ENCODE measurements around the gene CLDN17. TPM values are rescaled to one million over a fixed set of nuclear protein-coding genes. Genes with fewer than 3 reads are reported as not detected.

The CLDN17 gene
- total RNA-seq (not detected), polyA plus RNA-seq (not detected)

- POLR2A ChIA-PET (ENCODE audit: partially characterized antibody), result no interaction called here
- no peak within 1 kb of the TSS for H3K4me3 ChIP-seq (ENCODE audit: low read length in 2 of 2)
- H3K4me1 ChIP-seq (ENCODE audit: insufficient read depth, low read length), result no peaks in the 10 kb centered on the region
- no peaks in the 10 kb centered on the region for H3K27me3 Mint-ChIP-seq
- H3K27me3 ChIP-seq (ENCODE audit: insufficient read depth, low read length), result no peaks in the 10 kb centered on the region
- DNase-seq, result no peak
- H3K9me3 Mint-ChIP-seq, result peaks cover 0 to 5% (median 2%) of the 10 kb centered on the region in 8 donors
- H3K27ac Mint-ChIP-seq, result no peak within 1 kb of the TSS
- no peak within 1 kb of the TSS for H3K4me3 Mint-ChIP-seq
- H3K9me3 ChIP-seq (ENCODE audit: control insufficient read depth in 1 of 2, low read length in 2 of 2), result no peaks in the 10 kb centered on the region
- no peaks in the 10 kb centered on the region for H3K36me3 ChIP-seq (ENCODE audit: insufficient read depth, low read length)
- no peaks in the 10 kb centered on the region for H3K36me3 Mint-ChIP-seq
- no peak within 1 kb of the TSS for H3K27ac ChIP-seq (ENCODE audit: low read depth, low read length)
- no peaks in the 10 kb centered on the region for H3K4me1 Mint-ChIP-seq
- intact Hi-C loops (cut with micrococcal nuclease), result no loop called here
- CTCF ChIA-PET (ENCODE audit: partially characterized antibody), result no interaction called here
Measured at GRCh38 chr21:30166705-30167104, at the start of gene CLDN17. CLDN17 (minus strand) TSS chr21:30166805; CDS start chr21:30166617, 188 bp downstream.

- no peak within 1 kb of the TSS for H3K27ac Mint-ChIP-seq
- DNase-seq, result no peak
- no peak within 1 kb of the TSS for H3K4me3 ChIP-seq (ENCODE audit: low read length in 2 of 2)
- H3K36me3 Mint-ChIP-seq, result no peaks in the 10 kb centered on the region
- H3K27ac ChIP-seq (ENCODE audit: low read depth, low read length), result no peak within 1 kb of the TSS
- H3K27me3 Mint-ChIP-seq, result peaks cover 0 to 2% of the 10 kb centered on the region in 2 donors
- POLR2A ChIA-PET (ENCODE audit: partially characterized antibody), result no interaction called here
- H3K4me1 Mint-ChIP-seq, result no peaks in the 10 kb centered on the region
- CTCF ChIA-PET (ENCODE audit: partially characterized antibody), result no interaction called here
- H3K27me3 ChIP-seq (ENCODE audit: insufficient read depth, low read length), result no peaks in the 10 kb centered on the region
- H3K4me1 ChIP-seq (ENCODE audit: insufficient read depth, low read length), result no peaks in the 10 kb centered on the region
- H3K9me3 Mint-ChIP-seq, result peaks cover 0 to 3% (median 0%) of the 10 kb centered on the region in 8 donors
- intact Hi-C loops (cut with micrococcal nuclease), result no loop called here
- H3K9me3 ChIP-seq (ENCODE audit: control insufficient read depth in 1 of 2, low read length in 2 of 2), result no peaks in the 10 kb centered on the region
- no peak within 1 kb of the TSS for H3K4me3 Mint-ChIP-seq
- H3K36me3 ChIP-seq (ENCODE audit: insufficient read depth, low read length), result no peaks in the 10 kb centered on the region
Measured at GRCh38 chr21:30216041-30216723, 49.6 kb upstream of the CLDN17 start, which contains the start of gene CLDN8. CLDN8 (minus strand) TSS chr21:30216097; CDS start chr21:30215925, 172 bp downstream.

GRCh38 chr21:30211071-30211470, 44.5 kb upstream of the CLDN17 start:
- no peaks in the 10 kb centered on the region for H3K9me3 ChIP-seq (ENCODE audit: control insufficient read depth in 1 of 2, low read length in 2 of 2)
- H3K4me3 ChIP-seq (ENCODE audit: low read length in 2 of 2), result no peak overlapping the region
- Mint-ChIP-seq H3K27me3 (no peaks in the 10 kb centered on the region), H3K27ac (no peak overlapping the region), H3K4me1 (no peaks in the 10 kb centered on the region), H3K4me3 (no peak overlapping the region), H3K9me3 (peaks cover 0 to 4% (median 0%) of the 10 kb centered on the region in 8 donors), H3K36me3 (no peaks in the 10 kb centered on the region)
- no peaks in the 10 kb centered on the region for H3K27me3 ChIP-seq (ENCODE audit: insufficient read depth, low read length)
- no peak for DNase-seq
- H3K27ac ChIP-seq (ENCODE audit: low read depth, low read length), result no peak overlapping the region
- H3K36me3 ChIP-seq (ENCODE audit: insufficient read depth, low read length), result no peaks in the 10 kb centered on the region
- ChIA-PET POLR2A (ENCODE audit: partially characterized antibody) (no interaction called here), CTCF (ENCODE audit: partially characterized antibody) (no interaction called here)
- intact Hi-C loops (cut with micrococcal nuclease), result no loop called here
- H3K4me1 ChIP-seq (ENCODE audit: insufficient read depth, low read length), result no peaks in the 10 kb centered on the region

GRCh38 chr21:30209601-30210000, 43.0 kb upstream of the CLDN17 start:
- intact Hi-C loops (cut with micrococcal nuclease), result no loop called here
- no peaks in the 10 kb centered on the region for H3K4me1 ChIP-seq (ENCODE audit: insufficient read depth, low read length)
- H3K36me3 Mint-ChIP-seq, result no peaks in the 10 kb centered on the region
- H3K9me3 ChIP-seq (ENCODE audit: control insufficient read depth in 1 of 2, low read length in 2 of 2), result no peaks in the 10 kb centered on the region
- H3K4me3 Mint-ChIP-seq, result no peak overlapping the region
- no peak for DNase-seq
- no peak overlapping the region for H3K4me3 ChIP-seq (ENCODE audit: low read length in 2 of 2)
- no peaks in the 10 kb centered on the region for H3K27me3 Mint-ChIP-seq
- no peak overlapping the region for H3K27ac ChIP-seq (ENCODE audit: low read depth, low read length)
- POLR2A ChIA-PET (ENCODE audit: partially characterized antibody), result no interaction called here
- no peaks in the 10 kb centered on the region for H3K4me1 Mint-ChIP-seq
- no peaks in the 10 kb centered on the region for H3K36me3 ChIP-seq (ENCODE audit: insufficient read depth, low read length)
- no peaks in the 10 kb centered on the region for H3K27me3 ChIP-seq (ENCODE audit: insufficient read depth, low read length)
- CTCF ChIA-PET (ENCODE audit: partially characterized antibody), result no interaction called here
- H3K9me3 Mint-ChIP-seq, result peaks cover 0 to 4% (median 0%) of the 10 kb centered on the region in 8 donors
- H3K27ac Mint-ChIP-seq, result no peak overlapping the region

- H3K4me3 ChIP-seq (ENCODE audit: low read length in 2 of 2), result no peak overlapping the region
- intact Hi-C loops (cut with micrococcal nuclease), result no loop called here
Measured at GRCh38 chr21:30207252-30207579, 40.6 kb upstream of the CLDN17 start.

GRCh38 chr21:30206551-30207251, 40.1 kb upstream of the CLDN17 start:
- DNase-seq, result no peak
- ChIA-PET CTCF (ENCODE audit: partially characterized antibody) (no interaction called here), POLR2A (ENCODE audit: partially characterized antibody) (no interaction called here)
- Mint-ChIP-seq H3K27me3 (no peaks in the 10 kb centered on the region), H3K27ac (no peak overlapping the region), H3K9me3 (peaks cover 0 to 7% (median 0%) of the 10 kb centered on the region in 8 donors), H3K4me3 (no peak overlapping the region), H3K4me1 (no peaks in the 10 kb centered on the region), H3K36me3 (no peaks in the 10 kb centered on the region)
- Histone ChIP-seq H3K4me3 (ENCODE audit: low read length in 2 of 2) (no peak overlapping the region), H3K27me3 (ENCODE audit: insufficient read depth, low read length) (no peaks in the 10 kb centered on the region), H3K36me3 (ENCODE audit: insufficient read depth, low read length) (no peaks in the 10 kb centered on the region), H3K4me1 (ENCODE audit: insufficient read depth, low read length) (no peaks in the 10 kb centered on the region), H3K27ac (ENCODE audit: low read depth, low read length) (no peak overlapping the region), H3K9me3 (ENCODE audit: control insufficient read depth in 1 of 2, low read length in 2 of 2) (no peaks in the 10 kb centered on the region)
- intact Hi-C loops (cut with micrococcal nuclease), result no loop called here

More at GRCh38 chr21:30207252-30207579, 40.6 kb upstream of the CLDN17 start:
- Mint-ChIP-seq H3K27ac (no peak overlapping the region), H3K4me1 (no peaks in the 10 kb centered on the region), H3K36me3 (no peaks in the 10 kb centered on the region), H3K4me3 (no peak overlapping the region), H3K27me3 (no peaks in the 10 kb centered on the region), H3K9me3 (peaks cover 0 to 7% (median 0%) of the 10 kb centered on the region in 8 donors)
- DNase-seq, result no peak
- POLR2A ChIA-PET (ENCODE audit: partially characterized antibody), result no interaction called here
- H3K4me1 ChIP-seq (ENCODE audit: insufficient read depth, low read length), result no peaks in the 10 kb centered on the region
- H3K36me3 ChIP-seq (ENCODE audit: insufficient read depth, low read length), result no peaks in the 10 kb centered on the region
- no peak overlapping the region for H3K27ac ChIP-seq (ENCODE audit: low read depth, low read length)
- H3K27me3 ChIP-seq (ENCODE audit: insufficient read depth, low read length), result no peaks in the 10 kb centered on the region
- no peaks in the 10 kb centered on the region for H3K9me3 ChIP-seq (ENCODE audit: control insufficient read depth in 1 of 2, low read length in 2 of 2)
- CTCF ChIA-PET (ENCODE audit: partially characterized antibody), result no interaction called here

GRCh38 chr21:30200000-30200399, 33.4 kb upstream of the CLDN17 start:
- no peaks in the 10 kb centered on the region for H3K4me1 Mint-ChIP-seq
- POLR2A ChIA-PET (ENCODE audit: partially characterized antibody), result no interaction called here
- intact Hi-C loops (cut with micrococcal nuclease), result no loop called here

More at GRCh38 chr21:30200000-30200399, 33.4 kb upstream of the CLDN17 start:
- H3K36me3 Mint-ChIP-seq, result no peaks in the 10 kb centered on the region
- H3K27ac Mint-ChIP-seq, result no peak overlapping the region
- Histone ChIP-seq H3K36me3 (ENCODE audit: insufficient read depth, low read length) (no peaks in the 10 kb centered on the region), H3K27me3 (ENCODE audit: insufficient read depth, low read length) (no peaks in the 10 kb centered on the region), H3K4me3 (ENCODE audit: low read length in 2 of 2) (no peak overlapping the region), H3K4me1 (ENCODE audit: insufficient read depth, low read length) (no peaks in the 10 kb centered on the region), H3K27ac (ENCODE audit: low read depth, low read length) (no peak overlapping the region), H3K9me3 (ENCODE audit: control insufficient read depth in 1 of 2, low read length in 2 of 2) (no peaks in the 10 kb centered on the region)
- H3K9me3 Mint-ChIP-seq, result peaks cover 0 to 10% (median 2%) of the 10 kb centered on the region in 8 donors
- CTCF ChIA-PET (ENCODE audit: partially characterized antibody), result no interaction called here
- no peak overlapping the region for H3K4me3 Mint-ChIP-seq
- DNase-seq, result no peak
- no peaks in the 10 kb centered on the region for H3K27me3 Mint-ChIP-seq
